HG03064 (cell line): ENCODE data around the gene HES7.
"Not testable (repeated sequence)": the region's sequence is repeated elsewhere in the genome, so short reads cannot be mapped to it uniquely, and the experiment has no call there.

Experiments
- ATAC-seq: cut with Tn5 transposase; IDR thresholded peaks from one replicate; pipeline ENCODE4 v1.9.1; 2021; ENCODE audit warnings: low read depth; ENCODE audit not compliant: unreplicated experiment

Gene HES7

DNA sequence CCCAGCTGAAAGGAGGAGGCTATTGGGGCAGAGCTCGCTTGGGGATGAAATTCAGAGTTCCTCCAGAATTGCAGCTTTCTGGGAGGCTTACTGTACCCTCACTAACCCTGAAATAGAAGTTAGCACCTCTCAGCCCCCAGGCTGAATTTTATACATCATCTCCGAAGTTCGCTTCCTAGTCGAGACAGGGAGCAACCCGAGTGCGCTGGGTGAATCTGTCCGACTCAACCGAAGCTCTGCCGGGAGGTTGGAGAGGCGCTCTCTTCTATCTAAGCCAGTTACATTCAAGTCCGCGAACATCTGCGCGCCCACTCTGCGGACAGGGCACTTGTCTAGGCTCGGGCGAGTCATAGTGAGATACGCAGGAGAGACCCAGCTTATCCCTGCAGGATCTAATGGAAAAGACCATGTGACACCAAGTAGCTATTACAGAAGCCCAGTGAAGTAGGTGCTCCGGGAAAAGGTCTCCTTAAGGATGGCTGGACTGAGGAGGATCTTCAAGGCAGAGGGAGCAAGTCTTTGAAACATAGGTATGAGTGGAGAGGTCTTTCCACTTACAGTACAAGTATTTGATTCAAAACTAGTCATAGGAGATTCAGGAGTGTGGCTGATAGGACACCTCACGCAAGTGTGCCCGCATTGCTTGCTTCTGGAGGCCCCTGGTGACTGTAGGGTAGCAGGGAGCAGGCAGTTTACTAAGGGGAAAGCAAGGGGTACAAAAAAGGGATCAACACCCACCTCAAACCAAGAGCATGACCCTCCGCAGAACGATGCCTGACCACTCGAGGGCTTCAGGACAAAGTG is 646 bp upstream of the HES7 start:
- ATAC-seq = no peak

DNA sequence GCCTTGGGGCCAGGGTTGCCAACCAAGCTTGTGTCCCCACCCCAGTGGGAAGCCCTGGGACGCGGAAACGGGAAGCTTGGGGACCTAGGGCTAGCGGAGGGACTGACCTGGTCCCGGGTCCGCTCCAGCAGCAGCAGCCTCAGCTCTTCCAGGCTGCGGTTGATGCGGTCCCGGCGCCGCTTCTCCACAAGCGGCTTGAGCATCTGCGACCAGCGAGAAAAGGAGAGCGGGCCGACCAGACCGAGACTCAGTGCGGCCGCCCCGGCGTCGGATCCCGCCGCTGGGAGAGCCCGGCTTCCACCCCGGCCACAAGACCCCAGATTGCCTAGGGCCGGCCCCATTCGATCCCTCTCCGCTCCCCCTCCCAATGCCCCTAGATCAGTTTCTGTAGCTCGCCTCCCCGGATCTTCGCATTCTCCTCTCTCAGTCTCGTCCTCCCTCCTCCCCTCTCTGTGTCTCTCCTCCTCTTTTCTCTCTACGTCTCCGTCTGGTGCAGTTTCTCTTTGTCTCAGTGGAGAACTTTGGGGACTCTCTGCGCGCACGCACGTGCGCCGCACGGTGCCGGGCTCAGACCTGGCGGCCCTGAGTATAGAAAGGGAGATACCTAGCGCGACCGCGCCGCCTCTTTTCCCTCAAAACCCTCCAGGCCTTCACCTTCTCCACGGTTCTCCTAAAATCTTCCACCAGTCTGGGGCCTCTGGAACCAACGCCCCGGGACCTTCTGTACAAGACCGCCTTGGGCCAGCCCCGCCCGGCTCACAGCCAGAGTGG is 797 bp downstream of the HES7 start:
- no peak for ATAC-seq

DNA sequence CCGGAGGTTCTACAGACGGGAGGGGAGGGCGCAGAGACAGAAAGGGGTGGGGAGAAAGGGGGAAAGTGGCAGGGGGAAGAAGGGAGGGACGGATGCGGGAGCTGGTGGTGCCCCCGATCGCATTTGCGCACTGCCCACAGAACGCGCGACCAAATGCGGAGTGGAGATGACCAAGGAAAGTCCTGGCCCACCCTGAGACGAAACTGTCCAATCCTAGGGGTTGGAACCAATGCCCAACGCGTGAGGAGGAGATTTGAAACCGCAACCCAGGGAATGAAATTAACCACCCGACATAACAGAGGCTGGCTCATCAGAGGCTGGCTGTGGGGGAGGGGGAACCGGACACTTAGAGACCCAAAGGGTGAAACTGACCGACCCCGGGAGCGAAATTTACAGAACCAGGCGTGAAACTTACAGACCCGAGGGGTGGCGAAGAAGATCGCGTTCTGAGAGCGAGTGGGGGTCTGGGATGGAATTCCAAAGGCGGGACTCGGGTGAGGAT is 1.4 kb downstream of the HES7 start:
- no peak for ATAC-seq

DNA sequence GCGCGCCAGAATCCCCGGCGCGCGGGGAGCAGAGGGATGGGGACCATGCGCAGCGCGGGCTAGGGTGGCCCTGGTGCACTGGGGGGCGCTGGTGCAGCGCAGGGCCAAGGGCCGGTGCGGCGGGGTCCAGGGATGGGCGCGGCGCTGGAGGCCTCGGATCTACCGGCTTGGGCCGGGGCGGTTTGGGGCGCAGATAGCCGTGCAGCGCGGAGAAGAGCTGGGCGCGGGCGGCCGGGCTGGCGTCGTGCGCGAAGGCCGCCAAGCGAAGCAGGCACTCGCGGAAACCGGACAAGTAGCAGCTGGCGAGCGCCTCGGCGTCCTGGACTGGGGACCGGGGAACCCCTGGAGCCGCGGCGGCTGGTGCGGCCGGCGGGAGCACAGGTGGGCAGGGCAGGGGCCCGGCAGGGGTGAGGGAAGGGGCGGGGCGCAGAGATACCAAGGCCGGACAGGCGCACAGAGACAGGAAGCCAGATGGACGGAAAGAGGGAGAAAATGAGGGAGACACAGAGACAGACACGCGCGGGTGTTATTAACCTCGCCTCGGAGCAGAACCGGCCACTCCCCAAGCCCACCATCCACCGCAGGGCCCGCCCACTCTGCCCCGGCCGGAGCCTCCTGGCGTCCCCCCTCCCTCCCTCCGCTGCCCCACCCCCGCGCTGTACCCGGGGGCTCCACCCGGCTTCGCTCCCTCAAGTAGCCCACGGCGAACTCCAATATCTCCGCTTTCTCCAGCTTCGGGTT is 2.1 kb downstream of the HES7 start:
- no peak for ATAC-seq

GRCh38 chr17:8121407-8121680 is 2.6 kb downstream of the HES7 start:
- ATAC-seq = no peak

- ATAC-seq = no peak
Observed at GRCh38 chr17:8120520-8121406, 3.1 kb downstream of the HES7 start.

GRCh38 chr17:8119581-8120519 is 4.1 kb downstream of the HES7 start:
- no peak for ATAC-seq

DNA sequence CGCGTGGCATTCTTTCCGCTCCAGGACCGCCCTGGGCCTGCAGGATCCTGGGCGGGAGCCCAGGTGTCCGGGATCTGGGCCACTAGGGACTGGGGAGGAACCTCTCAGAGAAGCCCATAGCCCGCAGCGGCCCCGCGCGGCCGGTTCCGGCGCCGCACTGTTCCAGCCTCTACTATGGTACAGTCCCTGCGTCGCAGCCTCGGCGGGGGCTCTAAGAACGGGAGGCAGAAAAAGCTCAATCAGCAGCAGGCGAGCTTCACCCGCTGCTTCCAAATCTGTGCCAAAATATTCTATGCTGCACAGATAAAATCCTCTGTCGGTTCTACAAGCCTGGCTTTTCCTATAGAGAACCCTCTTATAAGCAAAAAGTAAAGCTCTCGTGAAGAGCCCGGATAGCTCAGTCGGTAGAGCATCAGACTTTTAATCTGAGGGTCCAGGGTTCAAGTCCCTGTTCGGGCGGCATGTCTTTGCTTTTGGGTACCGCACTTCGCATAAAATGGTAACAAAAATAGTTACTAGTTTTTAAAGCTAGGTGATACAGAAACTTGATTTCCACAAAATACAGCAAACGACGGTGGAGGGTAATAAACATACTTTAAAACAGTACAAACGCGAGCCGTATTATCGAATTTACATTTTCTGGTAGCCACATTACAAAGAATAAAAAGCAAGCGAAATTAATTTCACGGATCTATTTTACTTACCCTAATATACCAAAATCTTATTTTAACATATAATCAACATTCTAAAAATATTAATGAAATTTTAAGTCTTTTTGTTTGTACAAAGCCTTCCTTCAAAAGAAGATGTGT is 4.9 kb downstream of the HES7 start:
- no peak for ATAC-seq

GRCh38 chr17:8117980-8118768 is 5.7 kb downstream of the HES7 start, which contains the start of gene ALOXE3:
Gene ALOXE3, minus strand, starts transcription at chr17:8118514. Its CDS starts 524 bp downstream, at chr17:8117990.
- no peak for ATAC-seq

DNA sequence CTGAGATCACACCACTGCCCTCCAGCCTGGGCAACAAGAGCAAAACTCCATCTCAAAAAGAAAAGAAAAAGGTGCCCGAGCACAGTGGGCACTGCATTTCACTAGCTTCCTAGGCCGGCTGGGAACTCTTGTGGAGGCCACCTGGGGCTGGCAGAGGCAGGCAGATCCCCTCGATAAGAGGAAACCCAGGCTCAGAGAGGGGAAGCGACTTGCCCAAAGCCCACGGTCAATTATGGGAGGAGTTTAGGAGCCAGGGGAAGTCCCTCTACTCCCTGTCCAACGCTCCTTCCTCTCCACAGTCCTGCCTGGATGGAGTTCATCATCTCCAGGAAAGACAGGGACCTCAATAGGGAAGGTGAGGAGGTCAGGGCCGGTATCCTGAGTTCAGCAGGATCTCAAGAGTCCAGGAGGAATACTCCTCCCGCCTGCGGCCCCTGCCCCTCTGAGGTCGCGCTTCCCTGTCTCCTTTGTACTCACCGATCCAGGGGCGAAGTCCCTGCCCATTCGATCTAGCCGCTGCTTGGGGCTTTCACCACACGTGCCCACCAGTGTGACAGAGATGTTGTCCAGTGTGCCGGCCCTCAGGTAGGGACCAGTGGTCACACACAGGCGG is 6.4 kb downstream of the HES7 start:
- ATAC-seq = no peak

DNA sequence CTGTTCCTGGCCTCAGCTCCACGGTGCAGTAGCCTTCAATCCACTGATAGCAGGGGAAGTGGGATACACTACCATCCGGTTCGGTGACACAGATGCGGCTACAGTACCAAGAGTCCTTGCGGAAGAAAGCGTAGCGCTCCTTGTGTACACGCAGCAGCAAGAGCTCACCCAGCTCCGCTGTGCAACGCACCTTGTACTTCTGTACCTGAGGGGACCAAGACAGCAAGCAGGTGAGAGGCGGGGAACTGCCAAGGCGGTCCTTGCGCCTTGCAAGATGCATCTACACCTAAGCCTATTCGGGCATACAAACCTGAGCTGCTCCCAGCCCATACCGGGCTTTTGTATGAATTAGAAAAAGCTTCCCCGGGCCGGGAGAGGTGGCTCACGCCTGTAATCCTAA is 7.1 kb downstream of the HES7 start:
- no peak for ATAC-seq

DNA sequence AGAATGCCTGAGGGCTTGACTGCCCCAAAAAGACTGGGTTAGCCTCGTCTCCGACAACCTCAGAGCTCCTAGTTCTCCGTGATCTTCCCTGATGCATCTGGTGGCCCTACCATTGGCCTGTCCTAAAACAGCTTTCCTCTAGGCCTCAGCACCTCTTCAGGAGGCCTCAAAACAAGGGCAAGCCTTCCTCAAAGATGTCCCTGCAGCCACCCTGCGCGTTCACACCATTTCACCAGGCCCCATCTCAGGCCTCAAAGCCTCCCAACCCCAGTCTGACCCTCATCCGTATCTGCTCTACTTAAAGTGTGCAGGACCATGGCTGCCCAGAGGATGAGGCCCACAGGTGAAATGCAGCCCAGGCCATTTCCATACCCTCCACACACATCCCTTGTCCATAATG is 13.0 kb downstream of the HES7 start:
- no peak for ATAC-seq

- no peak for ATAC-seq
Observed at GRCh38 chr17:8110456-8110804, 13.5 kb downstream of the HES7 start.

DNA sequence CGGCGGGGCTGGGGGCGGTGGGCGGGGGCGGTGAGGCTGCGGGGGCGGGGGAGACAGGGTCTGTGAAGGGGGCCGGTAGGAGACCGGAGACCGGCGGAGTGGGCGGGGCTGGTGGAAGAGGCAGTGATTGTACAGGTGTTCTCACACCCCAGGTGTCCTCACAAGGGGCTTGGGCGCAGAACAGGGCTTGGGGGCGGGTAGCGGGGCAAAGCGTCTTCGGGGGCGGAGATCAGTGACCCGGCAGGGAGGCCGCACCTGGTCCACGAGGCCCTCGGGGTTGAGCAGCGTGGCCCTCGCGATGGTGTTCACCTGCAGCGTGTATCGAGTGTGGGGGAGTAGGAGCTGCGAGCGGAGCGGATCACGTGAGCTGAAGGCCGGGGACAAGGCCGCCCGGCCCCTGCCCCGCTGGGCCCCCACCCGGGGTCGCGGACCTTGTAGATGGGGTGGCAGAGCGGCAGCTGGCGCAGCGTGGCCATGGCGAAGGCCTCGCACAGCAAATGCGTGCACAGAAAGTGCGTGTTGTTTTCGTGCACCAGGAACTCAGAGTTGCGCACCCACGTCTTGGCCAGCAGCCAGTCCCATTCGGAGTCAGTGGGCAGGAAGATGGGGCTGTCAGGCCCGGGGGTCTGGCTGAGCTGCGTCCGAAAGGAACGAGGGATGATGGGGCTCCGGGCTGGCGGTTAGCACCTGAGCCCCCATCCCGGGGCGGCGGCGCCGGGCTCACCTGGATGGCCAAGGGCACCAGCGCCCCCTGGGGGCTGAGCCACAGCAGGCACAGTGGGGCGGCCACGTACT is 14.0 kb downstream of the HES7 start:
- no peak for ATAC-seq

DNA sequence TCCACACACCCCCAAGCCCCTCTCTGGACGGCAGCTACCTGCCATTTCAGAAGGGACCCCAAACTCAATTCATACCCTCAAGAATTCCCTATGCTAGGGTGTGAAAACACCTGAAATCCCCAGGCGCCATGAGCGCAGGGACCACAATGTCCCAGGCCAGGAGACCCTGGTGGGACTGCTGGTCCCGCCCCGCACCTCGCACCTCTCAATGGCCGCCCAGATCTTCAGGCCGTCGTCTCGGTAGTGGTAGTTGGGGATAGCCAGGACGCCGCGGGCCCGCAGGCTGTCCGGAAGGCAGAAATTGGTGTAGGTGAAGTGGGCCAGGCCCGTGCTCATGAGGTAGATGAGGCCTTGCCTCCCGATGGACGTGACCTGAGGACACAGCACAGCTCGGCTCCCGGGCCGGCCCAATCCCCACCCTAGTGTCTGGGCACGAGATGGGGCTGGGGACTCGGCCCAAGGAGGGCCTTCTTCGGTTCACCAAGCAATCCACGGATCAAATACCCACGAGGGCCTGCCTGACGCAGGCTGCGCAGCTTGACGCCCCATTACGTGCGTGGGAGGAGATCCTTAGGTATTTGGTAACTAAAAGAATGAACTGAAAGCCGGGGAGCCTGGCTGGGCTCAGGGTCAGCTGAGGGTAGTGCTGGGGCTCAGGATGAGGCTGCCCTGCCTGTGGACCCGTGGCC is 14.8 kb downstream of the HES7 start:
- ATAC-seq = no peak

DNA sequence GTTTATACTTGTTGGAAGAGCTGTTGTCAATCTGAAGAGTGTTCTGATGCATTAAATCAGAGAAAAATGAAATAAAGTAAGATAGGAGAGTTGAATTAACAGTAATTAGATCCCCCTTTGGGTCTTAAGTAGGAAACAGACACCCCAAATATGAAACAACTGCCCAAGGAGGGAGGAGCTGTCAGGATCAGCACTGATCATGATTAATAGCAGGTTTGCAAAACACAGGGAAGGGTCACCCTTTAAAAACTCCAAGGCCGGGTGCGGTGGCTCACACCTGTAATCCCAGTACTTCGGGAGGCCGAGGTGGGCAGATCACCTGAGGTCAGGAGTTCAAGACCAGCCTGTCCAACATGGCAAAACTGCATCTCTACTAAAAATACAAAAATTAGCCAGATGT is 16.9 kb downstream of the HES7 start:
- not testable (repeated sequence) for ATAC-seq
